ENCODE data around the gene OR10H2.

OR10H2 gene

GRCh38 chr19:15684828-15685227 lies 43.0 kb upstream of the OR10H2 start:
- no peak overlapping the region for H3K27ac ChIP-seq
- no peaks in the 10 kb centered on the region for H3K27me3 ChIP-seq (ENCODE audit: control insufficient read depth, insufficient read depth, low read length)
- H3K4me2 ChIP-seq (ENCODE audit: low read length) = no peak overlapping the region
- no peaks in the 10 kb centered on the region for H3K4me1 ChIP-seq
- no peaks in the 10 kb centered on the region for H3K9me3 ChIP-seq (ENCODE audit: control insufficient read depth, low read length)
- no peak overlapping the region for H2AFZ ChIP-seq
- H3K79me2 ChIP-seq = no peaks in the 10 kb centered on the region
- H3K4me3 ChIP-seq (ENCODE audit: low read depth, low read length) = no peak overlapping the region
- TF ChIP-seq CTCF (IDR thresholded peaks at IDR 0.05) = no peak
- no peak overlapping the region for H3K9ac ChIP-seq
- peaks cover 3% of the 10 kb centered on the region for H3K36me3 ChIP-seq (ENCODE audit: control insufficient read depth, insufficient read depth, low read length)

GRCh38 chr19:15696654-15697194 lies 31.1 kb upstream of the OR10H2 start:
- Histone ChIP-seq H3K4me1 (no peaks in the 10 kb centered on the region), H2AFZ (no peak overlapping the region), H3K4me2 (ENCODE audit: low read length) (no peak overlapping the region), H3K27me3 (ENCODE audit: control insufficient read depth, insufficient read depth, low read length) (no peaks in the 10 kb centered on the region), H3K9ac (no peak overlapping the region), H3K9me3 (ENCODE audit: control insufficient read depth, low read length) (no peaks in the 10 kb centered on the region), H3K36me3 (ENCODE audit: control insufficient read depth, insufficient read depth, low read length) (no peaks in the 10 kb centered on the region), H3K4me3 (ENCODE audit: low read depth, low read length) (no peak overlapping the region), H3K27ac (no peak overlapping the region), H3K79me2 (no peaks in the 10 kb centered on the region)
- TF ChIP-seq CTCF (IDR thresholded peaks at IDR 0.05) = no peak

- no peaks in the 10 kb centered on the region for H3K9me3 ChIP-seq (ENCODE audit: control insufficient read depth, low read length)
- no peaks in the 10 kb centered on the region for H3K4me1 ChIP-seq
- no peak overlapping the region for H3K4me3 ChIP-seq (ENCODE audit: low read depth, low read length)
- no peaks in the 10 kb centered on the region for H3K79me2 ChIP-seq
- H3K27ac ChIP-seq = no peak overlapping the region
- H3K27me3 ChIP-seq (ENCODE audit: control insufficient read depth, insufficient read depth, low read length) = no peaks in the 10 kb centered on the region
- TF ChIP-seq CTCF (IDR thresholded peaks at IDR 0.05) = no peak
- H2AFZ ChIP-seq = no peak overlapping the region
- no peak overlapping the region for H3K9ac ChIP-seq
- no peaks in the 10 kb centered on the region for H3K36me3 ChIP-seq (ENCODE audit: control insufficient read depth, insufficient read depth, low read length)
- no peak overlapping the region for H3K4me2 ChIP-seq (ENCODE audit: low read length)
Measured at GRCh38 chr19:15701757-15702533, 25.9 kb upstream of the OR10H2 start.

GRCh38 chr19:15702534-15702930 lies 25.3 kb upstream of the OR10H2 start:
- Histone ChIP-seq H3K36me3 (ENCODE audit: control insufficient read depth, insufficient read depth, low read length) (no peaks in the 10 kb centered on the region), H3K4me1 (no peaks in the 10 kb centered on the region), H3K9ac (no peak overlapping the region), H3K4me3 (ENCODE audit: low read depth, low read length) (no peak overlapping the region), H3K9me3 (ENCODE audit: control insufficient read depth, low read length) (no peaks in the 10 kb centered on the region), H3K27me3 (ENCODE audit: control insufficient read depth, insufficient read depth, low read length) (no peaks in the 10 kb centered on the region), H3K27ac (no peak overlapping the region), H3K4me2 (ENCODE audit: low read length) (no peak overlapping the region), H2AFZ (no peak overlapping the region), H3K79me2 (no peaks in the 10 kb centered on the region)
- no peak for TF ChIP-seq CTCF (IDR thresholded peaks at IDR 0.05)

GRCh38 chr19:15714638-15715037 lies 13.2 kb upstream of the OR10H2 start:
- TF ChIP-seq CTCF (IDR thresholded peaks at IDR 0.05) = no peak
- no peaks in the 10 kb centered on the region for H3K9me3 ChIP-seq (ENCODE audit: control insufficient read depth, low read length)
- H3K4me3 ChIP-seq (ENCODE audit: low read depth, low read length) = no peak overlapping the region
- no peaks in the 10 kb centered on the region for H3K4me1 ChIP-seq
- H3K4me2 ChIP-seq (ENCODE audit: low read length) = no peak overlapping the region
- no peaks in the 10 kb centered on the region for H3K27me3 ChIP-seq (ENCODE audit: control insufficient read depth, insufficient read depth, low read length)
- no peak overlapping the region for H3K9ac ChIP-seq
- H3K79me2 ChIP-seq = no peaks in the 10 kb centered on the region
- no peak overlapping the region for H2AFZ ChIP-seq
- H3K27ac ChIP-seq = no peak overlapping the region
- H3K36me3 ChIP-seq (ENCODE audit: control insufficient read depth, insufficient read depth, low read length) = no peaks in the 10 kb centered on the region
